K562 (cell line): ENCODE data around the gene OBP2A. TPM values are rescaled to one million over a fixed set of nuclear protein-coding genes. Genes with fewer than 3 reads are reported as not detected.

Source experiments
- ATAC-seq: fragments of 200-7000 bp; cut with Tn5 transposase; 3 replicates; pipeline ENCODE4 v1.9.1; 2020; ENCODE audit warnings: moderate library complexity
- BruUV-seq: library from RNA; stranded (reverse); fragments of 400-500 nt; replicated peaks from 2 replicates; lab custom pipeline; 2021; lab: Mats Ljungman, UMichigan
- CTCF ChIA-PET: fragments of 300-600 bp; formaldehyde crosslinking; extraction: SDS; loops from one replicate; lab custom pipeline; 2021; ENCODE audit warnings: low intra/inter-chr PET ratio; lab: Yijun Ruan, JAX
- POLR2A ChIA-PET: fragments of 300-600, 350-650 bp; sonication (Branson Sonifier 250); formaldehyde crosslinking; extraction: SDS; loops from one replicate; lab custom pipeline; 2021; ENCODE audit warnings: antibody characterized with exemption, inconsistent platforms; lab: Yijun Ruan, JAX
- DNase-seq, 4 experiments: peaks; one replicate each; pipeline versions ENCODE4 v3.0.0 to v3.0.0-alpha.2; 2011 to 2018; ENCODE audit warnings: low spot score in 3 of 4, mixed read lengths in 3 of 4; ENCODE audit errors: extremely low read depth in 1 of 4
- FAIRE-seq: peaks from 2 replicates; lab custom pipeline; 2011; peaks lifted over from hg19 to GRCh38; lab: Jason Lieb, UNC
- H2AFZ ChIP-seq: 2 replicates; pipeline ENCODE4 v1.6.0; 2011; ENCODE audit warnings: low read depth, low read length, control low read depth, inconsistent platforms
- H3K27ac ChIP-seq: fragments of 200-600 bp; 3 replicates; pipeline ENCODE4 v1.8.0; 2011; ENCODE audit warnings: low read depth, mild to moderate bottlenecking, control low read depth, inconsistent platforms, low read length, moderate library complexity, mixed read lengths; ENCODE audit errors: extremely low read depth
- H3K27me3 ChIP-seq, 2 experiments: fragments of 300-600 bp in 1 of 2; 2 replicates in 1 of 2; 3 replicates in 1 of 2; pipeline versions ENCODE4 v1.6.0 to v1.8.0; 2011; ENCODE audit warnings: inconsistent platforms in 2 of 2, low read length in 2 of 2, mild to moderate bottlenecking in 1 of 2, mixed read lengths in 1 of 2, moderate library complexity in 1 of 2; ENCODE audit not compliant: control insufficient read depth in 2 of 2, insufficient read depth in 2 of 2
- H3K36me3 ChIP-seq: fragments of 300-600 bp; 3 replicates; pipeline ENCODE4 v1.8.0; 2011; ENCODE audit warnings: mild to moderate bottlenecking, low read length, inconsistent platforms; ENCODE audit not compliant: control insufficient read depth, insufficient read depth
- H3K4me1 ChIP-seq, 2 experiments: fragments of 200-600 bp in 1 of 2; replicated peaks in 1 of 2; 2 replicates in 1 of 2; 3 replicates in 1 of 2; pipeline versions ENCODE4 v1.5.1 to v1.8.0; 2011; ENCODE audit warnings: inconsistent platforms in 2 of 2, low read length in 2 of 2, mild to moderate bottlenecking in 1 of 2, mixed read lengths in 1 of 2, moderate library complexity in 1 of 2; ENCODE audit not compliant: control insufficient read depth in 2 of 2, insufficient read depth in 2 of 2
- H3K4me2 ChIP-seq: 2 replicates; pipeline ENCODE4 v1.6.1; 2011; ENCODE audit warnings: low read length, control low read depth, inconsistent platforms, mixed read lengths; ENCODE audit not compliant: insufficient read depth
- H3K4me3 ChIP-seq: fragments of 200-600 bp; sonication (generic), shearing (Covaris generic); 2 replicates; pipeline ENCODE4 v1.5.1; 2016; ENCODE audit warnings: control low read depth, inconsistent platforms
- H3K79me2 ChIP-seq: fragments of 200-600 bp; 3 replicates; pipeline ENCODE4 v1.8.0; 2011; ENCODE audit warnings: low read length, inconsistent platforms; ENCODE audit not compliant: control insufficient read depth, insufficient read depth
- H3K9ac ChIP-seq, 2 experiments: 2 replicates each; pipeline versions ENCODE4 v1.6.0 to v1.6.1; 2011; ENCODE audit warnings: low read depth in 2 of 2, low read length in 2 of 2, control low read depth in 1 of 2, inconsistent platforms in 1 of 2, mild to moderate bottlenecking in 1 of 2, mixed read lengths in 1 of 2; ENCODE audit not compliant: insufficient read depth in 1 of 2
- H3K9me1 ChIP-seq: one replicate; pipeline ENCODE4 v1.6.0; 2011; ENCODE audit warnings: inconsistent platforms, mild to moderate bottlenecking, low read length, moderate library complexity; ENCODE audit not compliant: control insufficient read depth, insufficient read depth
- H3K9me3 ChIP-seq: replicated peaks from 2 replicates; pipeline ENCODE4 v1.5.1; 2011; ENCODE audit warnings: low read depth, low read length, inconsistent platforms; ENCODE audit not compliant: control insufficient read depth, insufficient read depth
- H4K20me1 ChIP-seq: replicated peaks from 2 replicates; pipeline ENCODE4 v1.6.1; 2011; ENCODE audit warnings: low read length, inconsistent platforms, mixed read lengths; ENCODE audit not compliant: control insufficient read depth, insufficient read depth
- BCL6 ChIP-seq: fragments of 250-450 bp; sonication (Bioruptor Pico); IDR thresholded peaks from 2 replicates; pipeline ENCODE4 v1.4.0; 2020
- CBX8 ChIP-seq: fragments of 200-600 bp; sonication (generic); IDR thresholded peaks from 2 replicates; pipeline ENCODE4 v1.6.1; 2012; ENCODE audit warnings: borderline replicate concordance, mixed run types, low read depth, mild to moderate bottlenecking, moderate library complexity, mixed read lengths, low read length, control low read depth, inconsistent platforms; ENCODE audit not compliant: poor library complexity, severe bottlenecking; ENCODE audit errors: extremely low read depth
- DNMT1 ChIP-seq: fragments of 450-650 bp; IDR thresholded peaks from 2 replicates; pipeline ENCODE4 v1.6.1; 2016; ENCODE audit warnings: antibody characterized with exemption, mild to moderate bottlenecking
- FOXA1 ChIP-seq: fragments of 450-650 bp; IDR thresholded peaks from 2 replicates; pipeline ENCODE4 v1.6.1; 2016; ENCODE audit warnings: mild to moderate bottlenecking, borderline replicate concordance
- KLF1 ChIP-seq: fragments of 450-650 bp; IDR thresholded peaks from 2 replicates; pipeline ENCODE4 v1.6.1; 2016; ENCODE audit warnings: missing genetic modification characterization, missing compliant biosample characterization
- MED1 ChIP-seq: sonication (generic); formaldehyde crosslinking; IDR thresholded peaks from 2 replicates; pipeline ENCODE4 v1.8.1; 2023; ENCODE audit warnings: missing genetic modification reagents, borderline replicate concordance
- PHF20 ChIP-seq: fragments of 450-650 bp; IDR thresholded peaks from 2 replicates; pipeline ENCODE4 v1.6.1; 2018; ENCODE audit not compliant: partially characterized antibody
- RAD21 ChIP-seq, 2 experiments: fragments of 250-450 bp in 1 of 2; fragments of 450-650 bp in 1 of 2; sonication (Bioruptor Pico) in 1 of 2; formaldehyde crosslinking in 1 of 2; IDR thresholded peaks in 1 of 2; conservative IDR thresholded peaks in 1 of 2; 2 replicates each; pipeline versions ENCODE4 v1.4.0 to v1.8.0; 2020 to 2022; ENCODE audit warnings: mild to moderate bottlenecking in 2 of 2, moderate library complexity in 1 of 2
- RNF219 ChIP-seq: fragments of 250-450 bp; sonication (Bioruptor Pico); IDR thresholded peaks from 2 replicates; pipeline ENCODE4 v1.5.0; 2022; ENCODE audit warnings: mild to moderate bottlenecking
- ZNF253 ChIP-seq: fragments of 250-450 bp; sonication (Bioruptor Pico); conservative IDR thresholded peaks from 2 replicates; pipeline ENCODE4 v1.6.1; 2021; ENCODE audit warnings: mild to moderate bottlenecking
- ZNF324 ChIP-seq: fragments of 250-450 bp; sonication (Bioruptor Pico); IDR thresholded peaks from 2 replicates; pipeline ENCODE4 v1.4.0; 2020; ENCODE audit warnings: mild to moderate bottlenecking
- ZNF41 ChIP-seq: fragments of 250-450 bp; sonication (Bioruptor Pico); conservative IDR thresholded peaks from 2 replicates; pipeline ENCODE4 v1.4.0; 2020; ENCODE audit warnings: mild to moderate bottlenecking
- WGBS: fragments of 100-300 bp; shearing (Covaris generic); methylation state at CpG from one replicate; pipeline ENCODE4 v1.1.6; 2016; ENCODE audit warnings: low coverage, mixed read lengths; ENCODE audit not compliant: insufficient coverage; ENCODE audit errors: missing lambda C conversion rate; 5-methylcytosine and 5-hydroxymethylcytosine counted together
- in situ Hi-C: fragments of 300-500 bp; cut with MboI; formaldehyde crosslinking; loops from 4 replicates; pipeline ENCODE4 v1.15.0; 2018; ENCODE audit warnings: inconsistent platforms, mixed read lengths
- intact Hi-C: fragments of 100-400 bp; cut with micrococcal nuclease; formaldehyde crosslinking; loops from 2 replicates; pipeline ENCODE4 v1.14.2; 2022
- polyA plus RNA-seq, 8 experiments: library from polyadenylated mRNA; depleted of rRNA in 4 of 8; stranded (reverse) in 5 of 8; unstranded in 3 of 8; fragments of >200 nt; fragmentation: Nextera tagmentation in 2 of 8; fragmentation: Illumina TruSeq in 1 of 8; extraction: Ambion mirVana in 2 of 8; extraction: Trizol in 1 of 8; gene quantifications; 2 replicates each; pipeline versions ENCODE4 v1.2.1 to v1.2.3, GENCODE V29; 2011 to 2014; ENCODE audit warnings: inconsistent platforms in 1 of 8, missing spikeins in 1 of 8
- total RNA-seq, 7 experiments: library from RNA; depleted of rRNA in 6 of 7; stranded (reverse); fragments of >200 nt in 6 of 7; fragmentation: Illumina TruSeq in 2 of 7; extraction: Trizol in 2 of 7; gene quantifications; 2 replicates each; pipeline versions ENCODE4 v1.2.1 to v1.2.3, GENCODE V29; 2011 to 2021; ENCODE audit warnings: low replicate concordance in 1 of 7
- TF ChIP-seq, protein P1 (sequence below): fragments of 450-650 bp; IDR thresholded peaks from 2 replicates; pipeline ENCODE4 v1.6.1; 2016; ENCODE audit warnings: borderline replicate concordance
- TF ChIP-seq, protein P2 (sequence below): fragments of 450-650 bp; formaldehyde crosslinking; IDR thresholded peaks from 2 replicates; pipeline ENCODE4 v1.4.0; 2020; ENCODE audit warnings: mild to moderate bottlenecking, mixed read lengths
- TF ChIP-seq, protein P3 (sequence below): sonication (generic); formaldehyde crosslinking; IDR thresholded peaks from 2 replicates; pipeline ENCODE4 v1.8.1; 2023; ENCODE audit warnings: mild to moderate bottlenecking, missing genetic modification reagents

Gene OBP2A
- total and polyA plus RNA-seq, 9 of the 15 experiments (the other 6 are each of a cell fraction or from before 2014, with no cell fraction given): not detected

GRCh38 chr9:135530146-135530545 is 15.8 kb upstream of the OBP2A start:
- Histone ChIP-seq H3K27ac (no peak overlapping the region), H3K4me3 (no peak overlapping the region), H2AFZ (peak overlapping the region; percentile 43), H3K27me3 (peaks cover 7 to 26% of the 10 kb centered on the region in 2 experiments; a peak in 3 of 5 replicates), H4K20me1 (no peaks in the 10 kb centered on the region), H3K9me1 (no peaks in the 10 kb centered on the region), H3K4me2 (no peak overlapping the region), H3K79me2 (no peaks in the 10 kb centered on the region), H3K9ac (no peak overlapping the region), H3K9me3 (no peaks in the 10 kb centered on the region), H3K36me3 (no peaks in the 10 kb centered on the region), H3K4me1 (peaks cover 9 to 22% of the 10 kb centered on the region in 2 experiments; a peak in 3 of 5 replicates)
- WGBS: 14% methylated on average over 5 of the region's 5 CpGs
- ATAC-seq: no peak
- ChIA-PET POLR2A (interaction anchor here (1.0 kb wide), 1 partner anchor 54 kb away, joined by 4 read pairs; no protein-coding TSS in a partner anchor), CTCF (no interaction called here)
- in situ Hi-C loops: no loop called here
- no peak for DNase-seq
- intact Hi-C loops: no loop called here
- no TSS peak for BruUV-seq
- FAIRE-seq: no peak
- TF ChIP-seq ZNF41 (CRISPR knock-in tag) (no peak), RNF219 (CRISPR knock-in tag) (no peak), KLF1 (no peak), FOXA1 (no peak), MED1 (CRISPR knock-in tag) (no peak), RAD21 (CRISPR knock-in tag; conservative IDR thresholded peaks at IDR 0.05 in 1 of 2, IDR thresholded peaks at IDR 0.05 in 1 of 2) (no peak), ZNF324 (CRISPR knock-in tag) (no peak), ZNF253 (CRISPR knock-in tag) (no peak), PHF20 (no peak), CBX8 (no peak), BCL6 (CRISPR knock-in tag) (no peak), DNMT1 (no peak)
- TF ChIP-seq, protein P1, sequence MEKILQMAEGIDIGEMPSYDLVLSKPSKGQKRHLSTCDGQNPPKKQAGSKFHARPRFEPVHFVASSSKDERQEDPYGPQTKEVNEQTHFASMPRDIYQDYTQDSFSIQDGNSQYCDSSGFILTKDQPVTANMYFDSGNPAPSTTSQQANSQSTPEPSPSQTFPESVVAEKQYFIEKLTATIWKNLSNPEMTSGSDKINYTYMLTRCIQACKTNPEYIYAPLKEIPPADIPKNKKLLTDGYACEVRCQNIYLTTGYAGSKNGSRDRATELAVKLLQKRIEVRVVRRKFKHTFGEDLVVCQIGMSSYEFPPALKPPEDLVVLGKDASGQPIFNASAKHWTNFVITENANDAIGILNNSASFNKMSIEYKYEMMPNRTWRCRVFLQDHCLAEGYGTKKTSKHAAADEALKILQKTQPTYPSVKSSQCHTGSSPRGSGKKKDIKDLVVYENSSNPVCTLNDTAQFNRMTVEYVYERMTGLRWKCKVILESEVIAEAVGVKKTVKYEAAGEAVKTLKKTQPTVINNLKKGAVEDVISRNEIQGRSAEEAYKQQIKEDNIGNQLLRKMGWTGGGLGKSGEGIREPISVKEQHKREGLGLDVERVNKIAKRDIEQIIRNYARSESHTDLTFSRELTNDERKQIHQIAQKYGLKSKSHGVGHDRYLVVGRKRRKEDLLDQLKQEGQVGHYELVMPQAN: no peak
- TF ChIP-seq, protein P2, sequence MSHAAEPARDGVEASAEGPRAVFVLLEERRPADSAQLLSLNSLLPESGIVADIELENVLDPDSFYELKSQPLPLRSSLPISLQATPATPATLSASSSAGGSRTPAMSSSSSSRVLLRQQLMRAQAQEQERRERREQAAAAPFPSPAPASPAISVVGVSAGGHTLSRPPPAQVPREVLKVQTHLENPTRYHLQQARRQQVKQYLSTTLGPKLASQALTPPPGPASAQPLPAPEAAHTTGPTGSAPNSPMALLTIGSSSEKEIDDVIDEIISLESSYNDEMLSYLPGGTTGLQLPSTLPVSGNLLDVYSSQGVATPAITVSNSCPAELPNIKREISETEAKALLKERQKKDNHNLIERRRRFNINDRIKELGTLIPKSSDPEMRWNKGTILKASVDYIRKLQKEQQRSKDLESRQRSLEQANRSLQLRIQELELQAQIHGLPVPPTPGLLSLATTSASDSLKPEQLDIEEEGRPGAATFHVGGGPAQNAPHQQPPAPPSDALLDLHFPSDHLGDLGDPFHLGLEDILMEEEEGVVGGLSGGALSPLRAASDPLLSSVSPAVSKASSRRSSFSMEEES (CRISPR knock-in tag): no peak
- TF ChIP-seq, protein P3, sequence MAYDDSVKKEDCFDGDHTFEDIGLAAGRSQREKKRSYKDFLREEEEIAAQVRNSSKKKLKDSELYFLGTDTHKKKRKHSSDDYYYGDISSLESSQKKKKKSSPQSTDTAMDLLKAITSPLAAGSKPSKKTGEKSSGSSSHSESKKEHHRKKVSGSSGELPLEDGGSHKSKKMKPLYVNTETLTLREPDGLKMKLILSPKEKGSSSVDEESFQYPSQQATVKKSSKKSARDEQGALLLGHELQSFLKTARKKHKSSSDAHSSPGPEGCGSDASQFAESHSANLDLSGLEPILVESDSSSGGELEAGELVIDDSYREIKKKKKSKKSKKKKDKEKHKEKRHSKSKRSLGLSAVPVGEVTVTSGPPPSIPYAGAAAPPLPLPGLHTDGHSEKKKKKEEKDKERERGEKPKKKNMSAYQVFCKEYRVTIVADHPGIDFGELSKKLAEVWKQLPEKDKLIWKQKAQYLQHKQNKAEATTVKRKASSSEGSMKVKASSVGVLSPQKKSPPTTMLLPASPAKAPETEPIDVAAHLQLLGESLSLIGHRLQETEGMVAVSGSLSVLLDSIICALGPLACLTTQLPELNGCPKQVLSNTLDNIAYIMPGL: no peak
